Dermis lymphatic vessel endothelial cell (primary cell): ENCODE data around the gene SLC35F6. TPM values are rescaled to one million over a fixed set of nuclear protein-coding genes. Genes with fewer than 3 reads are reported as not detected.

ENCODE experiments used
- total RNA-seq: library from RNA; depleted of rRNA; stranded (reverse); fragments of >200 nt; gene quantifications from 2 replicates; pipeline ENCODE4 v1.2.1, GENCODE V29; 2014

The SLC35F6 gene, protein sequence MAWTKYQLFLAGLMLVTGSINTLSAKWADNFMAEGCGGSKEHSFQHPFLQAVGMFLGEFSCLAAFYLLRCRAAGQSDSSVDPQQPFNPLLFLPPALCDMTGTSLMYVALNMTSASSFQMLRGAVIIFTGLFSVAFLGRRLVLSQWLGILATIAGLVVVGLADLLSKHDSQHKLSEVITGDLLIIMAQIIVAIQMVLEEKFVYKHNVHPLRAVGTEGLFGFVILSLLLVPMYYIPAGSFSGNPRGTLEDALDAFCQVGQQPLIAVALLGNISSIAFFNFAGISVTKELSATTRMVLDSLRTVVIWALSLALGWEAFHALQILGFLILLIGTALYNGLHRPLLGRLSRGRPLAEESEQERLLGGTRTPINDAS
- 45.3 and 56.0 TPM in 2 replicates for total RNA-seq

DNA sequence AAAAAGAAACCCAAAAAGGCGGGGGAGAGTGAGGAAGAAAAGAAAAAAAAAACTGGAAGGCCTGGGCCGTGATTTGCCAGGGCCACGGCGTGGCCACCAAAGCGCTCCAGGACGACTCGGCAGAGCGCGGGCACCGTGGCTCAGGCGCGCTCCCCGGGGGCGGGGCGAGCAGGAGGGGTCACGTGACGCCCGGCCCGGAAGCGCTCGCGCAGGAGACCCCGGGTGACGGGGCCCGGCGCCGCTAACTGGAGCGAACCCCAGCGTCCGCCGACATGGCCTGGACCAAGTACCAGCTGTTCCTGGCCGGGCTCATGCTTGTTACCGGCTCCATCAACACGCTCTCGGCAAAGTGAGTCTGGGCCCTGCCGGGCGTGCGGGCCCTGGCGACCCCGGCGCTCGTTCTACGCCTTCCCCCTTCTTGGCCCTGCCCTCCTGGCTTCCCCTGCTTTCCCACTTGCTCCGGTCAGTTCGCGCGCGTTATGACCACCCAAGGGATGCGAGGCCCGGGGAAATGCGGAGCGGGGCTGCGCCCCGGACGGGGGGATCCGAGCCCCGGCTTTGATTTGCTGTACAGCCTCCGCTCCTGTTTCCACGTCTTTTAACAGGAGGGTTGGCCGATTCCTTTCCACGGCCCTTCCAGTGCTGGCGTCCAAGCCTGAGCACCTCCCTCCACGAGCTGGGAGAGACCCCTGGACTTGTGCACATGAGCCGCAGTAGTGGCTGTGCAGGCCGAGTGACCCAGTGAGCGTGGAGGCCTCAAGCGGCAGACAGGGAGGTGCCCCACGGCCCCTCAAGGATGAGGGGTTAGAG, at the start of gene SLC35F6:
Gene SLC35F6 (plus strand): TSS at position 207 of the 810 bp plus-strand sequence. CDS start 66 bp downstream, at position 273.

DNA sequence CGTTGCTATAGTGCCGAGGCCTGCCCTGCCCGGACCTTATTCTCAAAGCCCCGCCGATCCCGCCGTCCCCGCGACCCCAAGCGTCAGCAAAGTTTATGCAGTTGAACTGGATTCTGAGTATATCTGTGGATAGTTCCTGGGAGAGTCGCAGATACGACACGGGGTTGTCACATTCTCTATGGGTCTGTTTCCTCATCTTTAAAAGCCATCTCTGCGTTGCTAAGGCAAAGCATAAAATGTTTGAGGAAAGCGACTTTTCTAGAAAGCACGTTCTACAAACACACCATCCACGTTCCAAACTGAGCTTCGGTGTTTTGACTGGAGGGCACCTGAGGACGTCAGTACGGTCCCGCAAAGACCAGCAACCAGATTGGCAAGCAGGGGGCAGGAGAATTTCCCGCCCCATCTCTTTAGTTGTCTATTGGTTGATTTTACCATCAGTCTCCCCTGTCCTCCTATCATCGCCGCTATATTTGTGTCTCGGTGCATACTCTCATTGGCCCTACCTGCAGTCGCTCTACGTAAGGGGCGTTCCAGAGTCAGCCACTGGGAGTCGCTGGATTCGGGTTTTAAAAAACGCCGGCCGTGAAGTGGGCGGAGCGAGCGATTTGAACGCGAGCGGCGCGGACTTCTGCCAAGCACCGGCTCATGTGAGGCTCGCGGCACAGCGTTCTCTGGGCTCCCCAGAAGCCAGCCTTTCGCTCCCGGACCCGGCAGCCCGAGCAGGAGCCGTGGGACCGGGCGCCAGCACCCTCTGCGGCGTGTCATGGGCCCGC, 21.5 kb downstream of the SLC35F6 start, which contains the start of gene CENPA:
Gene CENPA (plus strand): TSS at position 626 of the 776 bp plus-strand sequence. CDS start 141 bp downstream, at position 767.

Other genes with a start within 250 kb of the SLC35F6 start
- gene CIB4, start 122.9 kb upstream of the SLC35F6 start, total RNA-seq: not detected in 2 replicates
- under 0.01 TPM in 2 replicates for gene KCNK3, start 71.6 kb upstream of the SLC35F6 start, total RNA-seq
- gene CENPA, start 21.8 kb downstream of the SLC35F6 start, total RNA-seq: 2.2 and 3.4 TPM in 2 replicates
- gene DPYSL5, start 83.8 kb downstream of the SLC35F6 start, total RNA-seq: not detected in 2 replicates
- gene MAPRE3, start 206.4 kb downstream of the SLC35F6 start, total RNA-seq: 1.4 and 1.5 TPM in 2 replicates